Measurements from ENCODE around the gene XPC.

The XPC gene

DNA sequence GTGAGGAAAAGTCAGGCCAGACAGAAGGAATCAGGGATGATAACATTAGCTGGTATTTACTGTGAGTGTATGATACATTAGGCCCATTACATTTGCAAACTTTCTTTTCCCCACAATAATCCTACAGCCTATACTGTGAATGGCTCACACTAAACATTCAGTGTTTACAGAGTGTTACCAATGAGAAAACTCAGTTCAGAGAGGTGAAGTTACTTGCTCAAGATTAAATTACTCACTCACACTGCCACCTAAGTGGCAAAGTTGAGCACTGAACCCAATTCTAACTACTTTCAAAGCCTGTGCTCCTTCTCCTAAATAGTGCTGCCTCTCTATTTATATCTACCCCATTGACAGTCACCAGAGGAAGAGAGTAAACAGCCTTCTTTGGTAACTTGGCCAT, 8.5 kb downstream of the XPC start:
- no peak for DNase-seq (ENCODE audit: low spot score)

DNA sequence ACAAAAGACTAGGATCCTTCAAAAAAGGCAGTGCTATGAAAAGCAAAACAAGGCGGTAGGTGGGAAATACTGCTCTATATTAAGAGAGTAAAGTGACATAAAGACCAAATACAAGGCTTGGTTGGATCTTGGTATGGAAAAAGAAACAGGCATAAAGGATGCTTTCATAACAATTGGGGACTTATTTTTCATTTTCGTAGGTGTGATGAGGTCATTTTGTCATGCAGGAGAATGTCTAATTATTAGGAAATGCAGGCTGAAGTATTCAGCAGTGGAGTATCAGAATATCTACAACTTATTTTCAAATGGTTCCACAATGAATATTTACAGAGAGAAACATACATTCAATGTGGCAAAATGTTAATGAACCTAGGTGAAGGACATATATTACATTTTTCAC, 9.0 kb downstream of the XPC start:
- DNase-seq (ENCODE audit: low spot score), result no peak

DNA sequence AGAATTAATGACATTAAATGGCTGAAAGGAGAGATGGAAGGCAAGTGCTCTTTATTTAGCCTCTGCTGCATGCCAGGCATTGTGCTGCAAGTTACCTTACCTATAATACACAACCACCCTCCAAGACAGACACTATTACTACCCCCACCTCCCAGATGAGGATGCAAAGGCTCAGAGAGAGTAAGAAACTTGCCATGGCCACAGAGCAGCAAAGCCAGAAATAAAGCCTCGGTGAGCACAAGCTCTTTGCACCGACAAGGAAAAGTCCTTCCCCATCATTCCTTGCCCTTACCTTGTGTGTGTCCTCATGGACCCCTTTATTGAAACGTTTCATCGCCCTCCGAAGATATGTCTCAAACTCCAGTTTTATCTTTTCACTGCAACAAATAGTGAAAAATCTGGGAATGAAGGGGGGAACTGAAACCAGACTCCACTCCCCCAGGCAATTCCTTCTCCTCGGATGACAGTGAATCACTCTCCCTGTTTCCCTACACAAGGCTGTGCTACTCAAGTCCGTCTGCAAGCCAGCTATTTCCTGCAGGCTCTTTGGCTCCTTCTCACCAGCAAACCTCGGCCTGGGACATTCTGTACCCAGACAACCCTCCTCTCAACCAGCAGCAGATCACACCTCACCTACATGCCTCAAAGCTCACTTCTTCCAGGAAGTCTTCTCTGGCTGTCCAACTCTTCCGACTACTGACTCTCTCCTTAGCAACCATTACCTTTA, 11.4 kb downstream of the XPC start:
- no peak for DNase-seq (ENCODE audit: low spot score)

DNA sequence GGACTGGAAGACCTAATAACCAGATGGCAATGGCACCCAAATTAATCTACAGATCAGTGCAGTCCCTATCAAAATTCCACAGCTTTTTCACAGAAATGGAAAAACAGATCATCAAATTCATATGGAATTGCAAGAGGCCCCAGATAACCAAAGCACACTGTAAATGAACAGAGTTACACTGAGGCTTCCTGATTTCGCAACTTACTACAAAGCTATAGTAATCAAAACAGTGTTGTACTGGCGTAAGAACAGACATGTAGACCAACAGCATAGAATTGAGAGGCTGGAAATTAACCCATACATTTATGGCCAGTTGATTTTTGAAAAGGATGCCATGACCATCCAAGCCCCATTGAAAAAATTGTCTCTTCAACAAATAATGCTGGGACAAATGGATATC, 16.2 kb downstream of the XPC start:
- no peak for DNase-seq (ENCODE audit: low spot score)

DNA sequence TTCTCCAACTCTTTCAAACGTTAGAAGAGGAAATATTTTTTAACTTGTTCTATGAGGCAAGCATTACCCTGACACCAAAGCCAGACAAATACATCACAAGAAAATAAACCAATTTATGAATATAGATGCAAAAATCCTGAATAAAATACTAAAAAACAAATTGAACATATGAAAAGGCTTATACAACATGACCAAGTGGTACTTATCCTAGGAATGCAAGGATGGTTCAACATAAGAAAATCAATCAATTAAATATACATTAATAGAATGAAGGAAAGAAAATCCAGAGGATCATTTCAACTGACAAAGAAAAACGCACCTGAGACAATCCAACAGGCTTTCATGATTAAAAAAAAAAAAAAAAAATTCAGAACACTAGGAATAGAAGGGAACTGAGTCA, 17.1 kb downstream of the XPC start:
- DNase-seq (ENCODE audit: low spot score), result no peak

DNA sequence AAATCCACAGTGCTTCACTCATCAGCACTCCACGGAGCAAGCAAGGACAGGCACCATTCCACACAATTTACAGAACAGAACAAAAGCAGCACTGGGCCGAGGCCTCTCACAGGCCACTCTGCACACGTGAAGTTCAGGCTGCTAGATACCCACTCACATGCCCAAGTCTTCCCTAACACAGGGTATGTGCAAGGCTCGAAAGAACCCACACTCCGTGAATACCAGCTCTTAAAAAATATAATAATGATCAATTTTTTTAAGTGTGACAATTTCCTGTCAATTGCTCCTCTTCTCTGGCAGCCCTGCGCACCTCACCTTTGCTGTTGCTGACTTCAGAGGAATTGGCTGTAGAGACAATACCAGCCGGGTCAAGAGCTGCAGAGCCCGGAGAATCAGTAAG, 19.0 kb downstream of the XPC start:
- no peak for DNase-seq (ENCODE audit: low spot score)

DNA sequence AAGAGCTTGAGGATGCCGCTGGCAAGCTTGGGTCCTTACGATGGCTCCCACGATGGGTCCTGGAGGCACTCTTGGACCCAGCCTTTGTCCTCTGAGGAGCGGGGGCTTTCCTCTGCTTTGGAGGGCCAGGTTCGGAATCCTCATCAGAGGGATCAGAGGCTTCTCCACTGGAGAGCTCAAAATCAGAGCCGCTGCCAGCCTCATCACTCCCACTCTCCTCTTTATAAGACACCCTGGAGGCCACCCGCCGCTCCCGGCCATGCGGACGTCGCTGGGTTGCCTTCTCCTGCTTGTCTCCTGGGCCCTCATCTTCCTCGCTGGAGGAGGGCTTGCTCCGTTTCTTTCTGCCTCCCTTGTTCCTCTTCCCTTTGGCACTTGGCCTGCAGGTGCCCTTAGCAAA, 20.0 kb downstream of the XPC start:
- DNase-seq (ENCODE audit: low spot score), result no peak

DNA sequence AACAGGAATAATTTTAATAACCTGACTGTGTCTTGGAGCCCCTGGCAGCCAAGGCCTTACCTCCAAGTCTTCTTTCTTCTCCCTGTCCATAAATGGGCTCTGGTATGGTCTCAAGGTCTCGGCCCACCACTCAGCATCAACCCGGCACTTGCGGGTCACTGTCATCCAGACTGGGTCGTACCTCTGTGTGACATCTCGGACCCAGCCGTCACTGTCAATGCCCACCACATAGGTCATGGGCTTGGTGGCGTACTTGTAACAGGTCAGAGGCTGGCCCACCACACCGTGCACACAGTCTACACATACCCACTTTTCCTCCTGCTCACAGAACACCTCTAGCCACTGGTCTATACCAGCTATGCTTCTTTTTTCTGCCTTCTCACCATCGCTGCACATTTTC, 20.4 kb downstream of the XPC start:
- DNase-seq (ENCODE audit: low spot score), result no peak

DNA sequence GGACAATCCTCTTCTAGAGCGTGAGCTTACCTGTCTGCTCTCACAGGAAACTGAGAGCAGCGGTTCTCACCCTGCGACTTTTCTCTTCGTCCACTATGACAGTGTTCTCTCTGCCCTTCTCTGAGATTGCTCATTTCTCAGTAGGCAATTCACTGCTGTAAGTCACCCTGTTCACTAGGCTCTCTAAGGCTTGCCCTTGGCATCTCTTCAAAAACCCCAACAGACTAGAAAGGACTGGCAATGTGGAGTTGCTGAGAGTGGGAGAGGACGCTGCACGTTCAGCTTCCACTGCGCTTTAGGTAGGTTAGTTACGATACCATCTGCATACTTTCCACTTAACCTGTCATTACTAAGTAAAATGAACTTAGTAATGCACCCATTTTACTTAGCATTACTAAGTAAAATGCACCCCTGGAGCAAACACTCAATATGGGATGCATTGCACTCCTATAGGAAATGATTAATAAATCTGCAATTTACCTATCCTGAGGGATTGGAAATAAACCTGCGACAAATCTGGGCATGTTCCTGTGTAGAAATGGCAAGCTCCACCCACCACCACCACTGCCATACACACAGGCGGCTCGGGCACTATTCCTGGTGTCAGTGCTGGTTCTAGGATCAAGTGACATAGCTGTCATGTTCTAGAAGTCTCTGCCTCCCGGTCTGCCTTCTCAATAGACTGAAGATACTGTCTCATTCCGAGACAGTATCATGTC, 21.4 kb downstream of the XPC start:
- DNase-seq (ENCODE audit: low spot score), result no peak

DNA sequence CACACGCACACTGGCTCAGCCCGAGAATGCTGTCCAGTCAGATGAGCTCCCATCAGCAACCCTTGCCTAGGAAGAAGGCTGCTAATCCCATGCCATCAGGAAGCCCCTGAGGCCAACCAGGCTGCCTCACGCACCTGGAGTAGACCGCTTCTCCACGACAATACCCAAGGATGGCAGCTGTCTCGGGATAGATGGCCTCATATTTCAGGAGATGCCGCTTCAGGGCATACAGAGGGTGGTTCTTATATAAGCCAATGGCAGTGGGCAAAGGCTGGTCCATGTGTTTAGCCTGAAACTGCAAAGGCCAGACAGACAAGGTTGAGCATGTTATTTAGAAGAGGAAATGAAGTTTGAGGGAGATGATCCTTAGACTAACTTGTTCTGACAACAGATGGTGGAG, 22.2 kb downstream of the XPC start:
- no peak for DNase-seq (ENCODE audit: low spot score)

DNA sequence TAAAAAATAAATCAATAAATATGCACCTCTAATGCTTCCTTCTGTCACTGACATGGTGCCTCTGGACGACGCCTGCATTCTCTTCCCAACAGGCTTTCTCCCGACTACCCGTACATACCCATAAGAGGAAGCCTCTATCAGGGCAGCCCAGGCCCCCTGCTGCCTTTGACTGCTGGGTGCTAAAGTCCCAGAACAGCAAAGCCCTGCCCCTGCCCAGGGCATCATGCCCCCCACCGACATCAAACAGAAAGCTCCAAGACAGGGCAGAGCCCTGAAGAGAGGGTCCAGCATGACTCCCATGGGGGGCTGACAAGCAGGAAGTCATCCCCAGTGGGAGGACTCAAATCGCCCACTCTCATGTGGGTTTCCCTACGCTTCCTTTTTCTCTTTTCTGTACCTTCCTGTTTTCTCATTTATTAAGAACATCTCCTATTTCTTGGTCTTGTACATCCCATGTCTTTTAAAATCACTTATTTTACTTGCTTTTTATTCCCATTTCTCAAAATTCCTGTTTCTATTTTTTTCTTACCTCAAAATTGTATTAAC, 23.4 kb downstream of the XPC start:
- DNase-seq (ENCODE audit: low spot score), result no peak

DNA sequence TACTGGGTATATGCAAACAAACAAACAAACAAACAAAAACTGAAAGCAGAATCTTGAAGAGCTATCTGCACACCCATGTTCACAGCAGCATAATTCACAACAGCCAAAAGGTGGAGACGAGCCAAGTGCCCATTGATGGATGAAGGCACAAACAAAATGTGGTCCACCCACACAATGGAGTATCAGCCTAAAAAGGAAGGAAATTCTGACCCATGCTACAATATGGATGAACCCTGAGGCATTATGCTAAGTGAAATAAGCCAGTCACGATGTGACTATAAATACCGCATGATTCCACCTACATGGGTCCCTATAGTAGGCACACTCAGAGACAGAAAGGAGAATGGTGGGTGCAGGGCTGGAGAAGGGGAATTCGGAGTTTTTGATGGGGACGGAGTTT, 24.1 kb downstream of the XPC start:
- no peak for DNase-seq (ENCODE audit: low spot score)

DNA sequence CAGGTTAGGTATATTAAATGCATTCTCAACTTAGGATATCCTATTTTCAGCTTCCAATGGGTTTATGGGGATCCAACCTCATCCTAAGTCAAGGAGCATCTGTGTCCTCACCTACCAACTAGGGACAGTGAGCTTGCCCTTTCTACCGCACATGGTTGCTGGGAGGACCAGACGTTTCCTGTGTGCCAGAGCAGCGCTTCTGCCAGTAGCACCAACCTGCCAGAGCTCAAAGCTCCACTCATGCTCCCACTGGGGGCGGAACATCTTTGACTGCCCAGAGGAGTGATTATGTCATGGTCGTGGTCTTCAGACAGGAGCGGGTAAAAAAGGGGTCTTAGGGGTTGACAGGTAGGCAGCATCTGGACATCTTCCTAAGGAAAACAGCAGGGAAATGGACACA, 24.7 kb downstream of the XPC start:
- no peak for DNase-seq (ENCODE audit: low spot score)

DNA sequence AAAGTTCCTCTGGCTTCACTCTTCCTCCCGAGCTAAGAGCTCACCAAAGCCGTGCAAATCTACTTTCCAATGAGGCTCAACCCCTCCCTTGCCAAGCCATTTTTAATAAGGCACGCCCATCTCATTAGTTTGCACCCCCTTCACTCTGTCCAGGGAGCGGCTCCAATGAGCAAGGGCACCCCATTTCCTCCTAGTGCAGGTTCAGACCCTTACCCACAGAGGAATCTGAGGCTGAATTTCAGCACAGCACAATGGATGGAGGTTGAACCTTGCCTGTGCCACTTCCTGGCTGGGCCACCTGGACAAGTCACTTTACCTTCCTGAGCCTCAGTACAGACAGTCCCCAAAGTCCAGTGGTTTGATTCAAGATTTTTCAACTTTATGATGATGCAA, 25.4 kb downstream of the XPC start:
- DNase-seq (ENCODE audit: low spot score), result no peak

DNA sequence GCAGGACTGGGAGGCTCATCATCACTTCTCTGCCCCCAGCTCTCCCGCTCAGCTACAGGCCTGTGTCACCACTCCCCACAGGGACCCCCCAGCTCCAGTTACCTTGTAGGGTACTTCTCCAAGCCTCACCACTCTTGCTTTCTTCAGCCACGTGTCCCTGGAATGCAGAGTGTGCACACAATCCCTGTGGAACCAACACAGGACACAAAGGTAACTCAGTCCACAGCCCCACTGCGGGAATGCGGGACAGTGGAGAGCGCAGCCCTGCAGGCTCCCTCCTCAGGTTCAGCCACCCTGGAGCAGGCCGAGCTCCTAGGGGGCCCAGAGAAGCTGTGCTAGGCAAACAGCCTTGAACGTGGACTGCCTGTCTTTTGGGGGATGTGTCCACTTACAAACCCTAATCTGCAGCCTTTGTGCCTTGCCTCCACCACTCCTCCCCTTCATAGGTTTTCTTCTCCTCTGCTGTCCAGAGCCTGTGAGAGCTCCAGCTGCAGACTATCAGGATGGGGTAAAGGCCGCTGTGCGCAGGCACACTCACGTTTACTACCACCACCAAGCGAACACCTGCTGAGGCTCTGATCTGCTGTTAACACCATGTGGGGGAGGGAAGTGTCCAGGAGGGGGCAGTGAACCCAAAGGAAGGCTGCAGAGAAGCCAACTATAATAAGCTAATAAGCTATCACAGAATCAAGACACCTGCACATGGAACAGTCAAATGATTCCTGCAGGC, 26.0 kb downstream of the XPC start:
- peak; percentile 30 for DNase-seq (ENCODE audit: low spot score)

DNA sequence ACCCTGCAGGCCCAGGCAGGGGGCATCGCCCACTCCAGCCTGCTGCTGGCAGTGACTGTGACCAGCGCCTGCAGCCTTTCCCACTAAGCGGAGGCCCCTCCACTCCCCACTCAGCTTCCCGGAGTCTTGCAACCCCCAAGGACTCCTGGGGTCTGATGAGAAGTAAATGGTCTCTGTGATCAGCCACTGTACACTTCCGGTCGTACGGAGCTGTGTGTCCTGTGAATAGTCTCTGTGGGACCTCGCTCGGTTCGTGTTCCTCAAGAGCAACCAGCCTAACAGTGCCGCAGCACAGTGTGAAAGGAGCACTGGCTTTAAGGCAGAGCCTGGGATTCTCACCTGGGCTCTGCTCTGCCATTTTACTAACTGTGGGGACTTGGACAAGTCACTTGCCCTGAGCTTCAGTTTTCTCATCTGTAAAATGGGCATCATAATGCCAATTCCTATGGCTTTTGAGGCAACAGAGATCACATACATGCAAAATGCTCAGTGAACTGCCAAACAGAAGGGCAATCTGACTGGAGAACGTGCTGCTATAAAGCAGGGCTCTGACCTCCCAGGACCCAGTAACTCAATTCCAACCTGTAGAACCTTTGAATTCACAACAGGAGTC, 26.8 kb downstream of the XPC start:
- DNase-seq (ENCODE audit: low spot score), result no peak

DNA sequence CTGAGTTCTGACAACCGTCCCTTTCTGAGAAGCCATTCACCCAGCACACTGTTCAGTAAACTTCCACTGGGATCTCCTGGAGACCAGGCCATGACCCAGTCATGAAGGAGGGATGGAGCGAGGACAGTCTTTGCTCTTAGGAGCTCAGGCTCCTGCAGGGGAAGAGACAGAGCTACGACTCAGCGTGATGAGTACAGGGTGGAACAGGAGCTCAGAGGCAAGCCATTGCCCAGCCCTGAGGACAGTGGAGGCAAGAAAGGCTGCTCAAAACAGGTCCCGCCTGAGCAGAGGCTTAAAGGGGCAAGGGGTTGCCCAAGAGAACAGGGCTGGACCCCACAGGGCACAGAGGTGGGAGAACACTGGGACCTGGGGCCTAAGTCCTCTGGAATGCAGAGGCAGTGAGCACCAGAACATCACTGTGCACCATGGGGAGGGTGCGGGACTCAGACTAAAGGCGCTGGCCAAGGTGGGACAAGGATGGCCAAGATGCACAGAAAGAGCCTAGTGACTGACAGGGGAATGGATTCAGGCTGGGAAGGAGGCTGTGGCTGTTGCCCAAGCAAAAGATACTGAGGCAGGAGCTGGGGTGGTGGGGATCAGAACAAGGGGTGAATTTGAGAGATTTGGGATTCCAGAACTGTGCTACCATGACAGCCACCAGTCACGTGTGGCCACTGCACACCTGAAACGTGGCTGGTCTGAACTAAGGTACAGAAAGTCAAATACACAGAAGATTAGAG, 27.7 kb downstream of the XPC start:
- no peak for DNase-seq (ENCODE audit: low spot score)

DNA sequence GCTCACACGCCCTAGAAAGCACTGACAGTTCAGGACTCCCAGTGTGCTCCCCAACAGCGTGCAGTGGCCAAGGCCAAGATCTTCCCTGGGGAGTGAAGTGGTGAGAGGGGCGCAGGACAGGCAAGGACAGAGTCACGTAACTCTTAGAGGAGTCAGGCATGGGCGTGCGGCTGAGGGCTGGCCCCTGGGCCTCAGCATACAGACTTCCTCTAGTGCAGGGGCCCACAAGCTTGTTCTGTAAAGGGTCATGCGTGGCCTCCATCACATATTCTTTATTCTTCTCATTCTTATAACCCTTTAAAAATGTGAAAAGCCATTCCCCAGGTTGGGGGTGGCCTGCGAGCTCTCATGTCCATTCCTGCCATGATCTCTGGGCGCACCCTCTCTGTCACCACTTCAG, 28.3 kb downstream of the XPC start:
- no peak for DNase-seq (ENCODE audit: low spot score)

DNA sequence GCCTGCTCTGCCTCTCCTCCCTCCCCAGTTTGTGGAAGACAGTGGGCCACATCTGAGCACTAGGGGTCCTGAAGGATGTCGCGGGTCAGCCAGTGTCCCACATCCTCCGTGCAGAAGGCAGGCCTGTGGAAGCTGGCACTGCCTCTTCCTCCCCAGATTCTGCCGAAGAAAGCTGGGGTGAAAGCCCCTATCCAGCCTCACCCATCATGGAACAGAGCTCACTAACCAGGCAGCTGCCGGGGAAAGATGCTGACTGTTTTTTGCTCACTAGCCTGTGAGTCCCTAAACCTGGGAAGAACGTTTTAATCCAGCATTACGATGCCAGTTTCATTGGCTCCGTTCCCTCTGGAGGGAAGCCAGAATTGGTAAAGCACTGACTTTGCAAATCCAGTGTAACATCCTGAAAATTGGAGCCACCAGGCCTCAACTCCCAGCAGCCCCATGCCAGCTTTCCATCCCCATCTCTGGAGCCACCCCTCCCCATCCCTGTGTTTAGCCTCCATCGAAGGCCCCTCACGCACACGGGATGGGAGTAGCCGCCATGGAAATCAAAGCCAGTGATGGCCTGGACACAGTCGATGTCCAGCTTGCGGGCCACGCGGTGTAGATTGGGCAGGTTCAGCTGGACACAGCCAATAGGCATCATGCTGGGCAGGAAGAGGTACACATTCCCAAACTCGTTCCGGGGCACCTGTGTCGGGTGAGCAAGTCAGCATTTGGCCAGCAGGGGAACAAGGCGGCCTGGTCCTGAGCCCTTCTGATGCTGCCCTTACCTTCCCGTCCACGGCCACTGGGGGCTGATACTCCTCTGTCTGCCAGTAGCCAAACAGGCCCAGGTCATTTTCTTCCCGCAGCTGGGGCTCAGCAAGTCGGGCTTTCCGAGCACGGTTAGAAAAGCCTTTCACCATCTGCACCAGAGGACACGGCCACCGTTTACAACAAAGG, 30.1 kb downstream of the XPC start:
- DNase-seq (ENCODE audit: low spot score), result no peak

DNA sequence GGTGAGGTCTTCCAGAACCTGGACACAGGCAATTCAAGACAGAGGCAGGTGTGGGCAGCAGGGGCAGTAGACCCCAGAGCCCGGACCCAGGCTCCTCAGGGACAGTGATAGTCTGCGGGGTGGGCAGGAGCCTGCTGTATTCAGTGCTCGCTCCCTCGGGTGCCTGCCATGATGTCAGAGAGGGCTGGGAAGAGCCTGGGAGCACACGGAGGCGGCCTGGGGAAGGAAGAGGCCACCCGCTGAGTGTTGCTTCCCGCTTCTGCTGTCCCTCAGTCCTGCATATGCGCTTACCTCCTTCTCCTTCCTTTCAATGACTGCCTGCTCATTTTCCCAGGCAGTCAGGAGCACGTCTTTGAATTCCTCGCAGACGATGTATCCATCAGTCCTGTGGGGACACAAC, 30.8 kb downstream of the XPC start:
- no peak for DNase-seq (ENCODE audit: low spot score)

DNA sequence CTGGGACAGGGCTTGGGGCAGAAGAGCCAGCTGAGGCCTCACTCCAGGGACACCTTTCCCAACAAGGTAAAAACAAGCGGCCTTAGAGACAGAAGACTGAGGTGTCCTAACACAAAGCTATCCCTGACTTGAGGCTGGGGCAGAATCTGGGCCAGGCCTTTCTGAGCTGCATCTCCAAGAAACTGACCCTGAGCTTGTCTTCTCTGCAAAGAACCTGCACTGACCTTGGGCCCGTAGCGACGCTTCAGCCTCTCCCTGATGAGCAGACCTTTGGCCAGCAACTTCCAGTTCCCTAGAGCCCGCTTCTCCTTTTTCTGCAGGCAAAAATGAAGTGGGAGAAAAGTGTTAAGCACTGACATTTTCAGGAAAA, 31.4 kb downstream of the XPC start:
- DNase-seq (ENCODE audit: low spot score), result no peak
